PC-9 (cell line): Measurements from ENCODE around the gene MXD1.

Experiments used
- CTCF ChIP-seq: fragments of 200-600 bp; sonication (generic); conservative IDR thresholded peaks from 2 replicates; pipeline ENCODE4 v1.6.1; 2017; ENCODE audit warnings: mixed run types, antibody characterized with exemption, mild to moderate bottlenecking, moderate library complexity
- EZH2 ChIP-seq: fragments of 200-600 bp; sonication (generic); IDR thresholded peaks from 2 replicates; pipeline ENCODE4 v1.8.0; 2017; ENCODE audit warnings: antibody characterized with exemption, low read depth

- TF ChIP-seq CTCF (no peak), EZH2 (no peak)
Observed at GRCh38 chr2:69950241-69950640, 35.3 kb downstream of the MXD1 start.
